ENCODE data around the gene CUTC.
A peak's percentile ranks its signal among the peaks of the same experiment; 100 is the strongest.

Gene CUTC

DNA sequence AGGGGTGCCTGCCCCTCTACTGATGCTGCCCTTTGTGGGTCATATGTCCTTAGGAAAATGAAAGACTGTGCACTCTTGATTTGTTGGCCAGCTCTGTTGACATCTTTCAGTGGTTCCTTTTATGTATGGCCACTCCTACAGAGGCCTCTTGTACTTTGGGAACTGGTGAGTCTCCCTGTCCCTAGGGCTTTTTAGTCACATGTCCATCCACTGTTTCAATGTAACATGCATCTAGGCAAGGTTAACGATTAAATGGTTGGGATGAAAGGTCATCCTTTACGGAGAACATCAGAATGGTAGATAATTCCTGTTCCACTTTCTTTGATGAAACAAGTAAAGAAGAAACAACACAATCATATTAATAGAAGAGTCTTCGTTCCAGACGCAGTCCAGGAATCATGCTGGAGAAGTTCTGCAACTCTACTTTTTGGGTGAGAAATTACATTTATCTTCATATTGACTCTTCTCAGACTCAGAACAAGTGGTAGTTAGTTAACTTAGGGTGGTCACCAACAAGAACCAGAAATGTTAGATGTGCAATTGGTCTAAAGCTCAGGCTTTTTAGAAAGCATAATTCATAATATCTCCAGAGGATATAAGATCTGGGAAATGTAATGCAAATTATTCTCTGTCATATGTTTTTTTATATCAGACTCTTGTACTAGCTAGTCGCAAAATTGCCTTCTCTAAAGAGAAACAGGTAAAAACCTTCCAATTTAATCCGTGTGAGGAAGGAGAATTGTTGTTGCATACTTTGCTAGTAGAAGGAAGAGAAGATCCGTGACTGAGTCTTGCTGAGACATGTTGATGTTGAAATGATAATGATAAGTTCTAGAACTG, 50.6 kb downstream of the CUTC start, which contains the start of gene ABCC2:
Gene ABCC2, plus strand, starts transcription at position 194 of the 840 bp plus-strand sequence. Its CDS starts 205 bp downstream, at position 399.
- peaks cover 4% of the 10 kb centered on the region for H3K27me3 Mint-ChIP-seq (ENCODE audit: low read depth)
- peak within 1 kb of the TSS in 1 of 3 experiments; percentile 57 for H3K4me3 Mint-ChIP-seq

DNA sequence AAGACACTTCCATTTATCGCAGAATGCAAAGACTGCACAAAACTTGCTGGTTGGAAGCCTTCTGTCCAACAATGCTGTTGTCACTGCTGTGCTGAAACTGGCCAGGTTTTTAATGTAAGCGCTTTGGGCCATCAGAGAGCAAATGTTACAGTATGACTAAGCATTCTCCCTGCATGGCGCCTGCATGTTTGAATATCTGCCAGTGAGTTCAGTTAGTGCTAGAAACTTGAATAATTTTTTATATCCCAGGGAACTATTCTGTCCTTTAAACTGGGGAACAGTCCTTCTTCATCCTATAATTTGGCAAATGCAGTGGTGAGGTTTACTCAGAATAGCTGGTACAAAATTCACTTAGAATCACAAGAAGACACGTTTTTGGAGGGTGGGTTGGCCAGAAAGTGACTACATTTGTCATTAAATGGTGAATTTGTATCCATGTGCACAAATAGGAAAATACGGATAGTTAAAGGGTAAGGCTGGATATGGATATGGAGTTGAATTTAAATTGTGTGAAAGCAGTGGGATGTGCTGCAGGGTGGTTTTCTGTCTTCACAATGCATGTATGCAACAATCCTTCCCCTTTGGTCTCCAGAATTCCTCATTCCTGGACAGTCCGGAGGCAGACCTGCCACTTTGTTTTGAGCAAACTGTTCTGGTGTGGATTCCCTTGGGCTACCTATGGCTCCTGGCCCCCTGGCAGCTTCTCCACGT, 52.1 kb downstream of the CUTC start:
- TF ChIP-seq, protein P1, sequence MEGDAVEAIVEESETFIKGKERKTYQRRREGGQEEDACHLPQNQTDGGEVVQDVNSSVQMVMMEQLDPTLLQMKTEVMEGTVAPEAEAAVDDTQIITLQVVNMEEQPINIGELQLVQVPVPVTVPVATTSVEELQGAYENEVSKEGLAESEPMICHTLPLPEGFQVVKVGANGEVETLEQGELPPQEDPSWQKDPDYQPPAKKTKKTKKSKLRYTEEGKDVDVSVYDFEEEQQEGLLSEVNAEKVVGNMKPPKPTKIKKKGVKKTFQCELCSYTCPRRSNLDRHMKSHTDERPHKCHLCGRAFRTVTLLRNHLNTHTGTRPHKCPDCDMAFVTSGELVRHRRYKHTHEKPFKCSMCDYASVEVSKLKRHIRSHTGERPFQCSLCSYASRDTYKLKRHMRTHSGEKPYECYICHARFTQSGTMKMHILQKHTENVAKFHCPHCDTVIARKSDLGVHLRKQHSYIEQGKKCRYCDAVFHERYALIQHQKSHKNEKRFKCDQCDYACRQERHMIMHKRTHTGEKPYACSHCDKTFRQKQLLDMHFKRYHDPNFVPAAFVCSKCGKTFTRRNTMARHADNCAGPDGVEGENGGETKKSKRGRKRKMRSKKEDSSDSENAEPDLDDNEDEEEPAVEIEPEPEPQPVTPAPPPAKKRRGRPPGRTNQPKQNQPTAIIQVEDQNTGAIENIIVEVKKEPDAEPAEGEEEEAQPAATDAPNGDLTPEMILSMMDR (IDR thresholded peaks at IDR 0.05; ENCODE audit: unreplicated experiment in 3 of 3), result no peak
- Mint-ChIP-seq H3K9me3 (peaks cover 3% of the 10 kb centered on the region), H3K27ac (peak overlapping the region in 2 of 3 experiments; percentile 54 to 76), H3K4me3 (no peak overlapping the region), H3K27me3 (ENCODE audit: low read depth) (no peaks in the 10 kb centered on the region), H3K36me3 (ENCODE audit: low read depth) (peaks cover 8% of the 10 kb centered on the region), H3K4me1 (peaks cover 28% of the 10 kb centered on the region)

More for the DNA sequence above, 50.6 kb downstream of the CUTC start, which contains the start of gene ABCC2:
- Mint-ChIP-seq H3K9me3 (peaks cover 3% of the 10 kb centered on the region), H3K36me3 (ENCODE audit: low read depth) (peaks cover 4% of the 10 kb centered on the region), H3K4me1 (peaks cover 35% of the 10 kb centered on the region), H3K27ac (peak within 1 kb of the TSS; percentile 67 to 97 (median 79))
- TF ChIP-seq, protein P1 (IDR thresholded peaks at IDR 0.05; ENCODE audit: unreplicated experiment in 3 of 3), result no peak

DNA sequence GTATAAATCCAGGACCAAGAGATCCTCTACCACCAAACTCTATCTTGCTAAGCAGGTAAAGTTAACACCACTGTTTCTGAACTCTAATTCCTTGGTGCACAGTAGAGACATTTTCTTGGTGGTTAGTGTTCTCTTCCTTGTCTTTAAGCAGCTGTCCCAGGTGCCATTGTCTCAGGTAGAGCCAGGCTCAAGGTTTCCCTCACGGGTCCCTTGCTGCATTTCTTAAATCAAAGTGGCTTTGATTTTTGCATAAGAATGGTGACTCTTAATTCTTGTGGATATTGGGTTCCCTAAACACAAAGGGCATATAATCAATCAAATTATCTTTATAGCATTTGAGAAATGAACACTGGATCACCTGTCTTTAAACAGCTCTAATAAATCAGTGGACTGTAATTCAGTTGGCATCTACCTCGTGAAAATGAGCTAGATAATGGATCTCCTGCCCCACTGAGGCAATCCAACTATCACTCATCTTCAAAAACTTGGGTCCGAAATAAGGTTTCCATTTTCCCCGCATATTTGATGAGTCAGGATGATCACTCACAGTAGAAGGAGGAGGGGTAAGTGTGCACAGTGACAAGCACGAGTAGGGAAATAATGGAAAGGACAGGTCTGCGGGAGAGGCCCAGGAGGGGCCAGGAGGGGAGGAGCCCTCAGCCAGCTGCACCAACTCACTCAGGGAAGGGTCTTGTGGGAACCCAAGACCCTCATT, 52.9 kb downstream of the CUTC start:
- Mint-ChIP-seq H3K27ac (peak overlapping the region in 2 of 3 experiments; percentile 54 to 76), H3K36me3 (ENCODE audit: low read depth) (peaks cover 8% of the 10 kb centered on the region), H3K27me3 (ENCODE audit: low read depth) (no peaks in the 10 kb centered on the region), H3K9me3 (peaks cover 3% of the 10 kb centered on the region), H3K4me1 (peaks cover 21% of the 10 kb centered on the region), H3K4me3 (no peak overlapping the region)
- TF ChIP-seq, protein P1 (IDR thresholded peaks at IDR 0.05; ENCODE audit: unreplicated experiment in 3 of 3), result no peak

DNA sequence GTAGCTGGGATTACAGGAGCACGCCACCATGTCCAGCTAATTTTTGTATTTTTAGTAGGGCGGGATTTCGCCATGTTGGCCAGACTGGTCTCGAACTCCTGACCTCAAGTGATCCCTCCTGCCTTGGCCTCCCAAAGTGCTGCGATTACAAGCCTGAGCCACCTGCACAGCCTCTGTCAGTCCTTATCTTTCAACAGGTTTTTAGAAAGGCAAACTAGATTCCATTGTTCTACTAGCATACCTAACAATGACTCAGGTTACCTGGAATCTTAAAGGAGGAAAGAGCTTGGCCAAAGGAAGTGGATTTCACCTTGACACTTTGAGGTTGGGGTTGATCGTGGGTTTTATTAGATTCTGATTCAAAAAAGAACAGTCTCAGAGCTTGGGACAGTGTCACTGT, 53.6 kb downstream of the CUTC start:
- H3K27ac Mint-ChIP-seq, result no peak overlapping the region
- peaks cover 15% of the 10 kb centered on the region for H3K4me1 Mint-ChIP-seq
- H3K36me3 Mint-ChIP-seq (ENCODE audit: low read depth), result peaks cover 8% of the 10 kb centered on the region
- peaks cover 3% of the 10 kb centered on the region for H3K9me3 Mint-ChIP-seq
- TF ChIP-seq, protein P1 (IDR thresholded peaks at IDR 0.05; ENCODE audit: unreplicated experiment in 3 of 3), result no peak
- H3K27me3 Mint-ChIP-seq (ENCODE audit: low read depth), result peaks cover 3% of the 10 kb centered on the region
- H3K4me3 Mint-ChIP-seq, result no peak overlapping the region

DNA sequence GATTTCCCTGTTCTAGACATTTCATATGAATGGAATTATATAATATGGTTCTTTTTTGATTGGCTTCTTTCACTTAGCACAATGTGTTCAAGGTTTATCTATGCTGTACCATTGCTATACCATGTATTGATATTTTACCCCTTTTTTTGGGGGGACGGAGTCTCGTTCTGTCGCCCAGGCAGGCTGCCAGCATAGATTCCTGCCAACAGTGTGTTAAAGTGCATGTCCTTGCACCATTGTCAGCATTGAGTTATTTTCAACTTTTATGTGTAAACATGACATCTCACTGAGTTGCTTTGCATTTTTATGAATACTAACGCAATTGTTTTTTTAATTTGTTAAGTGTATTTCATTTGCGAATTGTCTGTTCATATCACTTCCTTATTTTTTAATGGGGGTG, 55.3 kb downstream of the CUTC start:
- peaks cover 5% of the 10 kb centered on the region for H3K27me3 Mint-ChIP-seq (ENCODE audit: low read depth)
- H3K9me3 Mint-ChIP-seq, result peaks cover 3% of the 10 kb centered on the region
- TF ChIP-seq, protein P1 (IDR thresholded peaks at IDR 0.05; ENCODE audit: unreplicated experiment in 3 of 3), result no peak
- peaks cover 10% of the 10 kb centered on the region for H3K4me1 Mint-ChIP-seq
- H3K4me3 Mint-ChIP-seq, result no peak overlapping the region
- H3K27ac Mint-ChIP-seq, result no peak overlapping the region
- H3K36me3 Mint-ChIP-seq (ENCODE audit: low read depth), result peaks cover 8% of the 10 kb centered on the region
